GM18907 (cell line): Measurements from ENCODE around the gene TRAF4.
"Not testable (repeated sequence)": the region's sequence is repeated elsewhere in the genome, so short reads cannot be mapped to it uniquely, and the experiment has no call there.

Experiments
- ATAC-seq: cut with Tn5 transposase; IDR thresholded peaks from one replicate; pipeline ENCODE4 v1.9.1; 2021; ENCODE audit warnings: mild to moderate bottlenecking, moderate library complexity; ENCODE audit not compliant: unreplicated experiment

TRAF4 gene

GRCh38 chr17:28712705-28713415, 31.0 kb upstream of the TRAF4 start:
- ATAC-seq = no peak

GRCh38 chr17:28714281-28714680, 29.5 kb upstream of the TRAF4 start:
- no peak for ATAC-seq

- ATAC-seq = no peak
These were observed 28.6 kb upstream of the TRAF4 start for GRCh38 chr17:28715217-28715616.

GRCh38 chr17:28716740-28717577, 26.9 kb upstream of the TRAF4 start:
- ATAC-seq = no peak

GRCh38 chr17:28717578-28718332, 26.1 kb upstream of the TRAF4 start, which contains the start of gene RAB34:
RAB34 (minus strand) TSS chr17:28717868; CDS start chr17:28717266, 602 bp downstream.
- no peak for ATAC-seq

- no peak for ATAC-seq
These were observed 25.3 kb upstream of the TRAF4 start for GRCh38 chr17:28718333-28719020.

- no peak for ATAC-seq
These were observed 24.8 kb upstream of the TRAF4 start for GRCh38 chr17:28719021-28719433.

GRCh38 chr17:28720247-28720996, 23.4 kb upstream of the TRAF4 start:
- no peak for ATAC-seq

- not testable (repeated sequence) for ATAC-seq
These were observed 22.8 kb upstream of the TRAF4 start for GRCh38 chr17:28720997-28721329.

- ATAC-seq = no peak
These were observed 21.2 kb upstream of the TRAF4 start for GRCh38 chr17:28722417-28723158.

- ATAC-seq = no peak
These were observed 20.5 kb upstream of the TRAF4 start for GRCh38 chr17:28723159-28723835.

- ATAC-seq = not testable (repeated sequence)
These were observed 19.8 kb upstream of the TRAF4 start for GRCh38 chr17:28723836-28724499.

GRCh38 chr17:28724500-28725165, 19.2 kb upstream of the TRAF4 start:
- ATAC-seq = no peak

GRCh38 chr17:28725166-28725659, 18.6 kb upstream of the TRAF4 start:
- ATAC-seq = no peak

- peak; percentile 1 for ATAC-seq
These were observed 18.1 kb upstream of the TRAF4 start for GRCh38 chr17:28725660-28726225.

GRCh38 chr17:28726226-28726626, 17.6 kb upstream of the TRAF4 start, which contains the start of gene TLCD1:
TLCD1 (minus strand) TSS chr17:28726233; CDS start chr17:28726097, 136 bp downstream.
- ATAC-seq = peak; percentile 6
